ENCODE measurements around the gene SVEP1.

Gene SVEP1

DNA sequence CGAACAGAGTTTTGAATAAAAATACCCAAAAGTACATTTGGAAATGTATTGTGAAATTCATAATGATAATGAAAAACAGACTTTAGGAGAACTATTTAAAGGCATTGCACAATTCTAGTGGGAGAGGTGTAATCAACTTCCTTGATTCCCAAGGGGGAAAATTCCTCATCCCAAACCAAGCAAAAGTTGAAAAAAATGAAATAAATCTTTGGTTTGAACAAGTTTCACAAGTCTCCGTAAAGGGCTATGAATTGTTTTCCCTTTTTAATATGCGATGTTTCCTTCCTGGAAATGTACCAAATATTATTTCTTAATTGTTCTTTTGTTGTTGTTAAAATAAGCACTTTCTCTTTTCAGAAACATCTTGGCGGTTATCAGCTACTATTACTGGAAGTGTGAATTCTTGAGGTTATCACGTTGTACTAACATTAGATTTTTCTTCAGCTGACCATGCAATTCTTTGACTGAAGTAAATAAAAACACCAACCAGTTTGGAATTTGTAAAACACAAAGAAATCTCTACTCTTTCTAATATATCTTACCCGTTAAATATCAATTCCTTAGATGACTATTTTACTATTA lies 59.3 kb downstream of the SVEP1 start:
- no peak for FAIRE-seq

DNA sequence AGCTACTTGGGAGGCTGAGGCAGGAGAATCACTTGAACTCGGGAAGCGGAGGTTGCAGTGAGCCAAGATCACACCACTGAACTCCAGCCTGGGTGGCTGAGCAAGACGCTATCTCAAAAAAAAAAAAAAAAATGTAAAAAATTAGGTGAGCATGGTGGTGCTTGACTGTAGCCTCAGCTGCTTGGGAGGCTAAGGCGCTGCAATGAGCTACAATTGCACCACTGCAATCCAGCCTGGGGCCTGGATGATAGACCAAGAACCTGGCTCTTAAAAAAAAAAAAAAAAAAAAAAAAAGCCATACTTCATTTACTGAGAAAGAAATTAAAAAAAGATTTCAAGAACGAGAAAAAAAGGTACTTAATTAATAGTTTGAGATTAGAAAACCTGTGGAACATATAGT lies 62.1 kb downstream of the SVEP1 start:
- FAIRE-seq: no peak

DNA sequence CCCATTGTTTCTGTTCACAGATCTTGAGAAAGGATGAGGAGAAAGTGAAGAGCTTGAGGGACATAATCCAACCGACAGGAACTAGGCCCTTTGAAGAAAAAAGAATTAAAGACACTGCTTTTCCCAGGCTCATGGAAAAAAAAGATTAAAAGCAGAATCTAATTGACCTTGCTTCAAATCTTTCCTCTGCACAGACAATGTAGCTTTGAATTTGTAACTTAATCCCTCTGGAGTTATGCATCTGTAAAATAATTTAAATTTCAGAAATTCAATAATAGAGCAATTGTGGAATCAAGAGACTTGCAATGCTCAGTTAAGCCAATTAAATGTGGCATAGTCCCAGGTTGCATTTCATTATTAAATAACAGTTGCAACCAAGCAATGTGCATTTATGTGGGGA lies 64.6 kb downstream of the SVEP1 start:
- FAIRE-seq: no peak

DNA sequence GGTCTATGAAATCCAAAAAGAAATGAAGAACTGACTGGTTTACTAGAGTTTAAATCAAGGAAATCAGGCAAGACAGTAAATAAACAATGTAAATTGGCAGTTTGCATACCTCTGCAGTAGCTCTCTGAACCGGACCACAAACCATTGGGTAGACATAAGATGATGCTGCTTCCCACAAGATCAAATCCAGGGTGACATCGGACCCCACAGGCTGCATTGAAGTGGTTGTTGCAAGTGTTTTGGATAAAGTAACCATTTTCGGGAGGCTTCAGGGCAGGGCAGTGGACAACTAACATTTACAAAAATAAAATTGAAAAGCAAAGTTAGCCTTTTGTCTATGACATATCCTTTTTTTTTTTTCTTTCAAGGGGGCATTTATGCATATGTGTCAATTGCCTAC lies 66.7 kb downstream of the SVEP1 start:
- FAIRE-seq: no peak

DNA sequence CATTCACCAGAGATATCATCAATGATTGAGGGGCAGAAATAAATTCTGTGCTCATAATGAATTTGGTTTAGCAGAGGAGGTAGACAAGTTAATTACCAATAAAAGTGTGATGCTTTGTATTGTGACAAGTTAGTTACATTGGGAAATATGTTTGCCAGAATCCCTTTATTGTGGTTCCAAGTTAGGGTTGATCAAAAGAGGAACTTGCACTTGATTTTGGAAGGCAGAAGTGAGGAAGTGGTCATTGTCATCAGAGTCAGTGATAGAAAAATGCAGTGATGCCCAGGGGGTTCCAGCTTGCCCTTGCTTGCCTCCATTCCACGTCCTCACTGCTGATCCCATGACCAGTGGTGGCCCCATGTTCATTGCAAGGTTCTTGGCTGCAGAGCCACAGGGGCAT lies 69.7 kb downstream of the SVEP1 start:
- FAIRE-seq: no peak

DNA sequence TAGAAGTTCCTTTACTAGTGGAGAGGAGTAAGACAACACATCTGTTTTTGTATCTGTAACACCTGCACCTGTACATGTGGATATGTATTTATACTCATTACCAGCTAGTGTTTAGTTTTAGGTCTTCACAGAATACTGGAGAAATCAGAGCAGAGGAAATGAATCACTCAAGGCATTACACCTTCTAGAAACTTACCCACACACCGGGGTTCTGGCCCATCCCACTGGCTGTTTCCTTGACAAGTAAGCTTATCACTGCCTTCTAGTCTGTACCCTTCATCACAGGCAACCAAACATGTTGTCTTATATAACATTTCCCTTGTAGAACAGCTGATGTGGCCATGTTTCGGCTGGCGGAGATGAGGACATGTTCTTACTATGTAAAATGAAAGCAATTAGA lies 76.7 kb downstream of the SVEP1 start:
- FAIRE-seq: no peak

DNA sequence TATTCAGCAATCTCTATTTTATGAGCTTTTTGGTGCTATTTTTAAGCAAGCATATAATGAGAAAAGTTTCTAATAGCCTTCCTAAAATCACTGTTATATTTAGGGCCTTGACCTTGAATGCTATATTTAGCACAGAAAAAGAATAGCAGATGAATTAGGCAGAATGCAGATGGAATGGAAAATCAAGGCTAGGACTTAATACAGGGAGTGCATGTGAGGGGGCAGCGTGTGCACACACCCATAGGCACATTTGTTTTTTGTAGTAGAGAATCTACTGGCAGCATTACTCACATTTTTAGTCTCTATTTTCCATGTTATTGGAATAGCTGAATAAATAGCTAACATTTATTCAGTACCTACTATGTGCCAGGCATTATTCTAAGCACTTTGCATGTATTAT lies 79.9 kb downstream of the SVEP1 start:
- no peak for FAIRE-seq

DNA sequence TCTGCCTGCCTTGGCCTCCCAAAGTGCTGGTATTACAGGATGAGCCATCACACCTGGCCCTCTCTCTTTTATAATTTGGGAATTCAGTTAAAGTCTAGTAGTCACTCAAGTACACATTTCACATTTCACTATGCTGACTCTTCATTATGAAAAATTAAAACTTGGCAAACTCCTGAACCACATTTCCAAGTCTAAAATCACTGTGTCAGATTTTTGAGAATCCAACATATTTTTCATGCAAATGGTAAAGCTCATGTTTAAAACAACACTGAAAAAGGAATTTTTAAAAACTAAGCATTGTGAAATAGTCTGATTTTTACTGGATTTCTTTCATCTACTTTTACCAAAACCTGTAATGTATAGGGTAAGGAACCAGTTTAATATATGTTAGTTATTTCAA lies 92.3 kb downstream of the SVEP1 start:
- FAIRE-seq: no peak

DNA sequence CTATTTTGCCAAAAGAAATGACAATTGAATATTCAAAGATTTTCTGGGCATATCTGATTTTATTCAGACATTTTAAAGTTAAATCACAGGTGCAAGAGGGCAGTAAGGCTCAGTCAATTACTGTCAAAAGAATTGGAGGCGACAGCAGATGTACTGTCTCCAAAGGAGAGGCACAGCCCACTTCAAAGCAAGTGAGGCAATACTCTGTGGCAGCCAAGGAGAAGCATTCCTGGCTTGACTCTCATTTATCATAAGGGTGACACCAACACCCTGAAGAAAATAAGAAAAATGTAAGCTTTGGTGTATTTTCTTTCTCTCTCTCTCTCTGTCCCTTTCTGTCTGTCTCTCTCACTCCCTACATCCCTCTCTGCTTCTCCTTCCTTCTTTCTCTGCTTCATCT lies 93.3 kb downstream of the SVEP1 start:
- no peak for FAIRE-seq

DNA sequence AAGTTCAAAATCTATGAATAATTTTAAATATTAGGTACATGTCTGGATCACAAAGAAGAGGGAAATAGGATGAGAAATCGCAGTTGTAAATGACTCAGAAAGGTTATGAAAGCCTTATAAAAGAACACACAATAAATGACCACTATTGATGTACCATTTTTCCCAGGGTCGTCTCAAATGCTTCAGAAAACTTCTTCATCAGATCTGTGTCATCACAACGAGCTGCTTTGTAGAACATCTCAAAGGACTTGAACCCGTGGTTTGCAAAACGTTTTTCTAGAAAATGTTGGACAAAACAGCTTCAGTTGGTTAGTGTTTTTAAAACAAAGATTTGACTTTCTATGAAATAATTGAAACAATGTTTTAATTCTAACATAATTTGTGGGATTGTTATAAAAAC lies 100.1 kb downstream of the SVEP1 start:
- FAIRE-seq: no peak

DNA sequence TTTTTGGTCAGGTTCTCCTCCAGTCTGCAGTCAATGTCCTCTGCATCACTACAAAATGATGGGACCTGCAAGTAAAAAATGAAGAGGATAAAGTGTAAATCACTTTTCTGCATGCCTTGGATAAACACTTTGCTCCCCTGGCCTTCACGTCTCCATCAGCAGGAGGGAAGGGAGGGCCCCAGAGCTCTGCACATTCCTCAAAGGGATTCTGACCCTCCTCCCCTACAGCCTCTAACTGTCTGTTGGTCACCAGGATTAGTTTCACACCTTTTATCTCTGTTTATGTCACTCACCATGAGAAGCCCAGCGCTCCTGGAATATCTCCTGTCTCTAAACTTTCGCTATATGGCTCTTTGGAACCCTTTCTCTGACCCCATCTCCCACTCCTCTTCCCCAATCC lies 103.3 kb downstream of the SVEP1 start:
- no peak for FAIRE-seq

DNA sequence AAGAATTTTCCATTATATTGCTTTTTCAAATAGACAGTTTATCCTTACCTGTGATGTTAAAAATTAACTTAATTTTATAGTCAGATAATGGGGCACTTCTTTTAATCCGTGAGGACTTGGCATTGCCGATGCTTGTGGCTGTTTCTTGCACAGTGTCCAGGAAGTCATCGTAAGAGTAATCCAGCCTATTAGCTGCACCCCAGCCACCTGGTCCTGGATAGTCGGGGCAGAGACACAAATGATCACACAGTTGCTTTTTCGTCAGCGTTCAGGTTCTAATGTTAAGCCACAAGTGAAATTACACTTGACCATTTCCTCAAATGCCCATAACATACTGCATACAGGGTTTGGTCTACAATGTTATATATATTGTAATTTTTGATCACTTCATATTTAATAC lies 107.4 kb downstream of the SVEP1 start:
- no peak for FAIRE-seq

DNA sequence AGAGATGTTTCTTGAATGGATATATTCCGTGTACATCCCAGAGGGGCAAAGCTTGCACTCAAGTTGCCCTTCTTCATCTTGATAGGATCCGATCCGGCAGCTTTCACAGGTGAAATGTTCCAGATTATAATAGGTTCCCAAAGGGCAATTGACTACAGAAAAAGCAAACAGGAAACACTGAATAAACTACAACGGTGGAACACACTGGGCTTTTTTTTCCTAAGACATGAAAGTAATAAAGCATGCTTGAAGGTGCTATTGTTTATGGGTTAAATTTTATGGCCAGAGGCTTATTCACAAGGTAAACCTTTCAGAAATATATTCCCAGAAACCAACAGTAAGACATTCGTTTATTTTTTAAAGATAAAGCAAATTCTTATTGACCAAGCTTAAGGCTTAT lies 110.6 kb downstream of the SVEP1 start:
- FAIRE-seq: no peak

DNA sequence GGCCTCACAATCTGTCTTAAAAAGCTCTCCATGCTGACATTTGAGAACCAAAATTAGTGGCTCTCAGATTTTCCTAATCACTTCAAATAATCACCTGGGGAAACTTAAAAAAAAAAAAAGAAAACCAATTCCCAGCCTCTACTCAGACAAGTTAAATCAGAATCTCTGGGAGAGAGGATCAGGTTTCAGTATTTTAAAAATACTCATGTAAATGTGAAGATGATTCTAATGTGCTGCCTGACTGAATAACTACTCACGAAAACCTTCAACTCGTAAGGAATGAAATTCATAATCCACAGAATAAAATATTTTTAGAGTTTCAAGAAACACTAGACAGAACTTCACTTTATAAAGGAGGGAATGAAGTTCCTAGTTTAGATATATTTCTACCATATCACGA lies 114.4 kb downstream of the SVEP1 start:
- no peak for FAIRE-seq

DNA sequence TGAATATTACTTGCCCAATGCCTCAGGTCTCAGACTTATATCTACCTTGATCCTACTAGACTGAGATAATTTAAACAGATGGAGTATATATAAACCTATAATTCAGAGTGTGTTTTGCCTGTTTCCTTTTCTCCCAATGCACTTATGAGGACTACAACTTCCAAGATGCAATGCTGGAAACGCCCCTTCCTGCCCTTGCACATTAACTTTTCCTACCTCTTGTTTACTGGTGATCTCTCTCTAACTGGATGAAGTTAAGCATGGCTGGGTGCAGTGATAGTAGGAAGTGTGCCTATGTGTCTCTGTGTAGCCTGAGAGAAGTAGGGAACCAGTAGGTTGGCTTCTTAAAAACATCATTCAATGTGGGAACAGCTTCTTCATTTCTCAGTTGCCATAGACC lies 115.2 kb downstream of the SVEP1 start:
- no peak for FAIRE-seq

DNA sequence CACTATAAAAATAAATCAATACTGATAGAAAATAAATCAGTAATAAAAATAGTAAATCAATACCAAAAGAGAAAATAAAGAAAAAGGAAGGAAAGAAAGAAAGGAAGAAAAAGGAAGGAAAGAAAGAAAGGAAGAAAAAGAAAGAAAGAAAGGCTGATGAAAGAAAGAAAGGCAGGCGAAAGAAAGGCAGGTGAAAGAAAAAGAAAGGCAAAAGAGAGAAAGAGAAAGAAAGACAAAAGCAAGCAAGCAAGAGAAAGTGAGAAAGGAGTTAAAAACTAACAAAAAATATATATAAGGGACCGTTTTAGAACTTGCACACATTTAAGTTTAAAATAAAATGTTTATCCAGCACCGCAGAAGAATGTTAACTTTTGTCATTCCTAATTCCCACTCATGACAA lies 116.0 kb downstream of the SVEP1 start:
- no peak for FAIRE-seq

DNA sequence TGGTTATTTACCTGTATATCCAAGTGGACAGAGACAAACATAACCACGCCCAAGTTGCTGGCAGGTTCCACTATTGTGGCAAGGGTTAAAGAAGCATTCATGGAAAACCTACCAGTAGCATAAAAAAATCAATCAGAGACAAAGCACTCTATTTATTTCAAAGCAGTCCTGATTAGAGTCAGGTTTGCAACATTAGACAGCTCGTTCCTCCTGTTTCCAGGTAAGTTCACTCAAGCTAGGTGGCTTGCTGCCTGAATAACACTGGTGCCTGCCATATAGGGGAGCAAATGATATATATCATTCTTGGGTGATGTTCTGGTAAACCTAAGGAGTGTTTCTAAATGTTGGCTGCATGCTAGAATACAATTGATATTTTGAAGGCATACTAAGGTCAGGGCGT lies 122.3 kb downstream of the SVEP1 start:
- FAIRE-seq: no peak

DNA sequence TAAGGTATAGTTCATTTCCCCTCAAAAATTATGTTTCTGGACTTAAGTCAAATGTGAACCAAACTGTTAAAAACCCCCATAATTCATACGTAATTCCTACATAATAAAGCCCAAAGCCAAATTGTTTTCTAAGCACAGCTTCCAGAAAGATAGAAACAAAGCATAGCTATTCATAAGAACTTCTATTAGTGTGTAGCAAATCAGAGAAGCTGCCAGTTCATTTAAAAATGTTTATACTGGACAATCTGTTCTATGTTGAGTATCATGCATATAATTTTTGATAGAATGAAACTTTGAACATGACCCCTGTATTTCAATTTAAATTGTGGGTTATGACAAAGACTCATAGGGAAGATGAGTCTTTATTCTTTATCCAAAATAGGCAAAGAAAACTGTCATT lies 122.9 kb downstream of the SVEP1 start:
- FAIRE-seq: no peak

DNA sequence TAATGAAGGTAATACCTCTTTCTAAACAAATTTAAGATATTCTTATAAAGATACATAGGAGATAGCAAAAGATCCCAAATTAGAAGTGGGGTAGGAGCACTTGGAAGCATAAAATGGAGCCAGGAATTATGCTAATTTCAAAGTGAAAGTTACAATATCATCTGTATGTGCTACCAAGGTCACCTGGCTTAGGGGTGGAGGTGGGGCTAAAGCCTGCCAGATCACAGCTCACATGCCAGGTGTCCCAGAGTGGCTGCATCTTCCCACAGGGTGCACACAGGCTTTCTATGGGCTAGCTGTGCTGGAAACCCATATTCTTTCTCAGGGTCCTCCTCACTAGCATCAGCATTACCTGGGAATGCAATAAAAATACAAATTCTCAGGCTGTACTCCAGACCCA lies 123.7 kb downstream of the SVEP1 start:
- FAIRE-seq: no peak

DNA sequence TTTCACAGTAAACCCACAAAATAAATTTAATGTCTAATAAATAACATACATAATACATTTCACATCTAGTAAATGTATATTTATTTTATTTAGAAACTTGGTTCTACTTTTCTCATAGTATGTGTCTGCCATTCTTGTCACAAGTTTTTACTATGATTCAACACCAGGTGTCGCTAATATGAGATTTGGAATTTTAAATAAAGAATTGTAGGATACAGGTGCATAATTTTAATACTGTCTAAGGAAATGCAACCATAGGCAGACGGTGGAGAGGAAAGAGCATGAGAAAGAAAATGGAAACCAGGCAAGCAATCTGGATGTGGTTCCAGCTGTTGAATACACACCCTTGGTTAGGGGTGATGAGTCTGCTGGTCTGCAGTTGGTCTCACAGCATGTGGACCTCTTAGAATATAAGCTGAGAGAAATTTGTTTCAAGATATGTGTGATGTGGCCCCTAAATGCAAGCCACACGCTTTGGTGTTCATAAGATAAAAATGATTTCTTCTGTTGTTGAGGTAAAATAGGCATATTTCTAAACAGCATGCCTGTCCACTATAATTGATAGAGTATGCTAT lies 127.2 kb downstream of the SVEP1 start:
- peak; percentile 37 for FAIRE-seq

DNA sequence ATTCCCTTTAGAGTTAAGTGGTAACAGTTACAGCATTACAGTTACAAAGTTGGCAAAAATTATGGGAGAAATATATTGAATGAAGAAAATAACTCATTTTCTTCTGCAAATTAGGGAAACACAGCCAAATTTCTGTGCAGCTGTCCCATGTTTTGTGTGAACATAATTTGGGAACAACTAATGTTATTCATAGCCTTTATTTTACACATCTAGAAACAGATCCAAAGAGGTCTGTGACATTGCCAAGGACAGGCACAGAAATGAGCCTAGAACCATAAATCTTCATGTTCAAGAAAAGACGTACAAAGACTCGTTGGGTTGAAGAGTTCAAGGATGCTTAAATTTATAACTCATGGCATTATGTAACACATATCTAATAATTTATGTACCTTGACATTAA lies 127.8 kb downstream of the SVEP1 start:
- FAIRE-seq: no peak

DNA sequence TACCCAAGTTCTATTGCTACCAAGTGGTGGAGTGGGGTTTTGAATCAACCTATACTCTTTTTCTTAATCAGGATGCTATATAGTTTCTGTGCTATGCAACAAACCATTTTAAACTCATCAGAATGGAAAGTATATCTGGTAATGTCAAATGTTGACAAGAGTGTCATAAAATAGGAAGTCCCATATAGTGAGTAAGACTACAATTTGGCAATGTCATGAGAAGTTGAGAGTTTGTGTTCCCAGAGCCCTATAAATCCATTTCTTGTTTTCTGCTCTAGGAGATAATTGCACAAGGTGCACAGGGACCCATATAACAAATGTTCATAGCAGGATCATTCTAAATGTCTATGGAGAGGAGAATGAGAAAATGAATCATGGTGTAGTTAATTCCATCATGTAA lies 132.1 kb downstream of the SVEP1 start:
- FAIRE-seq: no peak

DNA sequence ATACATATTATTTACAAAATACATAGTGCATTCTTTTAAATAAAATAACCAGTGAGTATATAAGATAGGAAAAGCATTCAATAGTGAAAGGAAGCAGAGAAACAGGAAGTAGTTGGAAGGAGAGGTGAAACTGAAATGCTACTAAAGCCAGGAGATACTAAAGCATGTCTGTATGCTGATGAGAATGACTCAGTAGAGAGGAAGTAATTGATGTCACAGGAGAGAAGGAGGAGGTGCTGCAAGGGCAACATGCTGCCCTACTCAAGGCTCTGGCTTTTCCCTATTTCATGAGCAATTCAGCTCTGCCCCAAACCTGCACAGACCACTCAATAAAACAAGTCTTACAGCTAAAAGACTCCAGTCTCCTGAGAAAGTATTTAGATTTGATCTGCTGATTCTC lies 133.4 kb downstream of the SVEP1 start:
- FAIRE-seq: no peak

DNA sequence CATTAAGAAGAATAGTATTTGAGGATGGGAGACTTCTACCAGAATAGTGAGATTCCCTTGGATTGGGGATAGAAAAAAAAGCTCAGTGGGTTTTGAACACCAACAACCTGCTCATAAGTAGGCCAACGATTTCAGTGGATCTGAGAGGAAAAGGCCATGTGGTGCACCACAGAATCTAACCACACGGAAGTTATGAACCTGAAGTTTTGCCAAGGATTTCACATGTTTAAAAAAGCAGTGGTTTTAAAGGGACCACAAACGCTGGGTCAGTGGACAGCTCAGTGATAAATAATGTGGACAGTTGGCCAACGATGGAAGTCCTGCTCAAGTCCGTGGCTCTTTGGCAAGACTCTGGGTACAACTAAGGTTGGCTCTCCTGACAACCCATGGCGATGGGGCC lies 134.6 kb downstream of the SVEP1 start:
- FAIRE-seq: no peak

DNA sequence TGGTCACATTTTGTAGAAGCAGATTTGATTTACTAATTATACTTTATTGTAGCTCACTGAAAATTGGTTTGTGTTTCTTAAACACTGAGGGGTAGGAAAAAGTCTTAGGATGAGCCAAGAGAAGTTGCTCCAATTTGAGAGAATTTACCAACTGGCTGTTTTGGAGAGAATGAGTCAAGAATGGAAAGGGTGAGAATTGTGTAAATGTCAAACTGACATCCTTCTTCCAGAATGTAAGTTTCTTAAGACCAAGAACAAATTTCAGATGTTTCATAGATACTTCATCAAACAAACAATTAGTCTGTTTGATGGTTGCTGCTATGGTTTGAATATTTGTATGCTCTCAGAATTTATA lies 135.7 kb downstream of the SVEP1 start:
- no peak for FAIRE-seq

Data from TTC549 (cell line).